Subcutaneous abdominal adipose tissue (tissue), 5 donors: ENCODE results near the gene DEFB131B.
"Not testable (repeated sequence)": the region's sequence is repeated elsewhere in the genome, so short reads cannot be mapped to it uniquely, and the experiment has no call there.

Experiments
- H3K27ac ChIP-seq: one replicate; pipeline ENCODE4 v1.7.0; 2013; ENCODE audit warnings: low read depth, mild to moderate bottlenecking, inconsistent platforms, low read length, moderate library complexity
- H3K27me3 ChIP-seq, 5 donors: one replicate each; pipeline ENCODE4 v1.7.0; 2013; ENCODE audit warnings: low read length in 5 of 5, inconsistent platforms in 1 of 5; ENCODE audit not compliant: control insufficient read depth in 5 of 5, insufficient read depth in 4 of 5
- H3K36me3 ChIP-seq, 5 donors: one replicate each; pipeline ENCODE4 v1.7.0; 2013; ENCODE audit warnings: low read length in 5 of 5; ENCODE audit not compliant: control insufficient read depth in 5 of 5, insufficient read depth in 5 of 5
- H3K4me1 ChIP-seq, 5 donors: one replicate each; pipeline ENCODE4 v1.7.0; 2013; ENCODE audit warnings: low read length in 5 of 5, mild to moderate bottlenecking in 3 of 5, moderate library complexity in 1 of 5; ENCODE audit not compliant: control insufficient read depth in 5 of 5, insufficient read depth in 5 of 5
- H3K4me3 ChIP-seq, 5 donors: one replicate each; pipeline ENCODE4 v1.7.0; 2013; ENCODE audit warnings: low read length in 5 of 5, low read depth in 1 of 5
- H3K9ac ChIP-seq, 5 donors: one replicate each; pipeline ENCODE4 v1.7.0; 2013; ENCODE audit warnings: low read length in 5 of 5, mild to moderate bottlenecking in 4 of 5, moderate library complexity in 3 of 5
- H3K9me3 ChIP-seq, 5 donors: one replicate each; pipeline ENCODE4 v1.7.0; 2013; ENCODE audit warnings: low read length in 5 of 5; ENCODE audit not compliant: control insufficient read depth in 5 of 5
- donor health status: healthy.
- donor health status: healthy.
- donor health status: healthy.
- donor health status: healthy.
- donor health status: healthy.

Gene DEFB131B

GRCh38 chr11:71878059-71878458 lies at the start of gene DEFB131B:
Gene DEFB131B, plus strand, starts transcription at chr11:71878453. Its CDS starts 0 bp downstream, at chr11:71878453.
- H3K27me3 ChIP-seq, H3K36me3 ChIP-seq, H3K4me1 ChIP-seq, H3K27ac ChIP-seq, H3K4me3 ChIP-seq, H3K9me3 ChIP-seq, H3K9ac ChIP-seq: not testable (repeated sequence)

- H3K27ac ChIP-seq, H3K27me3 ChIP-seq, H3K9me3 ChIP-seq, H3K36me3 ChIP-seq, H3K4me1 ChIP-seq, H3K4me3 ChIP-seq, H3K9ac ChIP-seq: not testable (repeated sequence)
Measured at GRCh38 chr11:71829247-71829646, 49.0 kb upstream of the DEFB131B start.

DNA sequence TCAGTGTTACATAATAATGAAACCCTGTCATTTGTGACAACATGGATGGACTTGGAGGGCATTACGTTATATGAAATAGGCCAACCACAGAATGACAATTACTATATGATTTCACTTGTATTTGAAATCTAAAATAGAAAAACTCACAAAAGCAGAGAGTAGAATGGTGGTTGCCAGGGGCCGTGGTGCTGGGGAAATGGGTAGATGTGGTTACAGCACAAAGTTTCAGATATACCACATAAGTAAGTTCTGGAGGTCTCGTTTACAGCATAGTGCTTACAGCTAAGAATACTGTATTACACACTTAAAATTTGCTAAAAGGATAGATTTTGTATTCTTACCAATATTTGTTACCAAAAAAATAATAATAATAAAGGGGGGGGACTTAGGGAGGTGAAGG lies 48.6 kb upstream of the DEFB131B start:
- H3K27ac ChIP-seq, H3K27me3 ChIP-seq, H3K4me1 ChIP-seq, H3K4me3 ChIP-seq, H3K9ac ChIP-seq, H3K9me3 ChIP-seq, H3K36me3 ChIP-seq: not testable (repeated sequence)

- H3K9me3 ChIP-seq, H3K4me3 ChIP-seq, H3K27ac ChIP-seq, H3K36me3 ChIP-seq, H3K9ac ChIP-seq, H3K27me3 ChIP-seq, H3K4me1 ChIP-seq: not testable (repeated sequence)
Measured at GRCh38 chr11:71832811-71833210, 45.4 kb upstream of the DEFB131B start, which contains the start of gene DEFB108B. Gene DEFB108B, plus strand, starts transcription at chr11:71833200. Its CDS starts 0 bp downstream, at chr11:71833200.

DNA sequence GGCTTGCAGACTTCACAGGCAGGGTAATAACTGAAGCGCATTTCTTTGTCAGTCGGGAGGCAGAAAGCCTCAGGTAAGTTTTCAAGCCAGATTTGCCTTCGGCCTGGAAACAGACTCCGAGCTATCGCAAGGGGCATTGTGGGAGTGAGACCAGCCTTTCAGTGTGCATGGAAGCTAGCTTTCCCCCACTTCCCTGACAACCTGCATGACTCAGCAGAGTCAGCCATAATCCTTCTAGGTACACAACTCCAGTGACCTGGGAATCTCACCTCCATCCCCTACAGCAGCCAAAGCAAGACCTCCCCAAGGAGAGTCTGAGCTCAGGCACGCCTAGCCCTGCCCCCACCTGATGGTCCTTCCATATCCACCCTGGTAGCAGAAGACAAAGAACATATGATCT lies 35.5 kb upstream of the DEFB131B start:
- H3K27ac ChIP-seq, H3K9me3 ChIP-seq, H3K9ac ChIP-seq, H3K4me1 ChIP-seq, H3K27me3 ChIP-seq, H3K36me3 ChIP-seq, H3K4me3 ChIP-seq: not testable (repeated sequence)

DNA sequence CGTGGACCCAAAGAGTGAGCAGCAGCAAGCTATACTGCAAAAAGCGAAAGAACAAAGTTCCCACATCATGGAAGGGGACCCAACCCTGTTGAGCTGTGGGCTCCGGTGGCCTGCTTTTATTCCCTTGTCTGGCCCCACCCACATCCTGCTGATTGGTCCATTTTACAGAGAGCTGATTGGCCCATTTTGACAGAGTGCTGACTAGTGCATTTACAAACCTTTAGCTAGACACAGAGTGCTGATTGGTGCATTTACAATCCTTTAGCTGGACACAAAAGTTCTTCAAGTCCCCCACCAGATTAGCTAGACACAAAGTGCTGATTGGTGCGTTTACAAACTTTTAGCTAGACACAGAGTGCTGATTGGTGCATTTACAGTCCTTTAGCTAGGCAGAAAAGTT lies 34.9 kb upstream of the DEFB131B start:
- H3K27ac ChIP-seq, H3K4me1 ChIP-seq, H3K27me3 ChIP-seq, H3K36me3 ChIP-seq, H3K9ac ChIP-seq, H3K9me3 ChIP-seq, H3K4me3 ChIP-seq: not testable (repeated sequence)

DNA sequence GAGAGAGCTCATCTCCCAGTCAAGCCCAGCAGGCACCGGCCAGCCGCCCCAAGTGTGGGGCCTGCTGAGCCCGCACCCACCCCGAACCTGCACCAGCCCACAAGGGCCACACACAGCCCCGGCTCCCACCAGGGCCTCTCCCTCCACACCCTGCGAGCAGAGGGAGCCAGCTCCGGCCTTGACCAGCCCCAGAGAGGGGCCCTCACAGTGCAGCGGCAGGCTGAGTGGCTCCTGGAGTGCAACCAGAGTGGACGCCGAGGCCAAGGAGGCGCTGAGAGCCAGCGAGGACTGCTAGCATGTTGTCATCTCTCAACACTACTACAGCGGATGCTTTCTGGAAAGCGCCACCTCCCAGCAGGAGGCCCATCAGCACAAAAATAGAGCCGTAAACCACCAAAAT lies 34.4 kb upstream of the DEFB131B start:
- Histone ChIP-seq H3K9me3 (no peaks in the 10 kb centered on the region), H3K36me3 (no peaks in the 10 kb centered on the region), H3K4me3 (no peak overlapping the region), H3K27ac (no peak overlapping the region), H3K9ac (no peak overlapping the region), H3K27me3 (no peaks in the 10 kb centered on the region), H3K4me1 (no peaks in the 10 kb centered on the region)

GRCh38 chr11:71853895-71854294 lies 24.4 kb upstream of the DEFB131B start:
- not testable (repeated sequence) for H3K9ac ChIP-seq, H3K4me1 ChIP-seq, H3K4me3 ChIP-seq, H3K9me3 ChIP-seq, H3K27me3 ChIP-seq, H3K36me3 ChIP-seq, H3K27ac ChIP-seq

- H3K4me1 ChIP-seq, H3K4me3 ChIP-seq, H3K9me3 ChIP-seq, H3K27me3 ChIP-seq, H3K27ac ChIP-seq, H3K9ac ChIP-seq, H3K36me3 ChIP-seq: not testable (repeated sequence)
Measured at GRCh38 chr11:71855880-71856279, 22.4 kb upstream of the DEFB131B start.

- H3K27me3 ChIP-seq, H3K4me1 ChIP-seq, H3K9ac ChIP-seq, H3K4me3 ChIP-seq, H3K36me3 ChIP-seq, H3K27ac ChIP-seq, H3K9me3 ChIP-seq: not testable (repeated sequence)
Measured at GRCh38 chr11:71860835-71861234, 17.4 kb upstream of the DEFB131B start.

GRCh38 chr11:71863978-71864627 lies 14.2 kb upstream of the DEFB131B start:
- H3K4me3 ChIP-seq, H3K27me3 ChIP-seq, H3K9me3 ChIP-seq, H3K27ac ChIP-seq, H3K36me3 ChIP-seq, H3K9ac ChIP-seq, H3K4me1 ChIP-seq: not testable (repeated sequence)
